K562 (cell line): Measurements from ENCODE around the gene CXXC1. TPM values are rescaled to one million over a fixed set of nuclear protein-coding genes. Genes with fewer than 3 reads are reported as not detected.

Experiments
- ATF1 ChIP-seq, 2 experiments: fragments of 450-650 bp in 1 of 2; IDR thresholded peaks; 2 replicates each; pipeline ENCODE4 v1.6.1; 2016; ENCODE audit warnings: missing compliant biosample characterization in 1 of 2, missing genetic modification characterization in 1 of 2
- BCOR ChIP-seq: fragments of 450-650 bp; IDR thresholded peaks from 2 replicates; pipeline ENCODE4 v1.6.1; 2016
- DACH1 ChIP-seq: fragments of 450-650 bp; IDR thresholded peaks from 2 replicates; pipeline ENCODE4 v1.6.1; 2018; ENCODE audit not compliant: partially characterized antibody
- DIDO1 ChIP-seq: fragments of 450-650 bp; IDR thresholded peaks from 2 replicates; pipeline ENCODE4 v1.6.1; 2016; ENCODE audit warnings: low read depth, missing biosample characterization, missing genetic modification characterization
- EGR1 ChIP-seq: fragments of 450-650 bp; conservative IDR thresholded peaks from 2 replicates; pipeline ENCODE4 v1.6.1; 2017; ENCODE audit warnings: mild to moderate bottlenecking
- ESRRA ChIP-seq: fragments of 450-650 bp; IDR thresholded peaks from 2 replicates; pipeline ENCODE4 v1.6.1; 2014; ENCODE audit warnings: low read depth, mild to moderate bottlenecking, moderate library complexity, borderline replicate concordance
- ETV5 ChIP-seq: sonication (generic); formaldehyde crosslinking; IDR thresholded peaks from 2 replicates; pipeline ENCODE4 v1.4.0; 2020; ENCODE audit warnings: low read depth, mild to moderate bottlenecking, missing genetic modification reagents
- FOXK1 ChIP-seq: sonication (generic); formaldehyde crosslinking; IDR thresholded peaks from 2 replicates; pipeline ENCODE4 v1.8.0; 2022; ENCODE audit warnings: missing genetic modification reagents, mild to moderate bottlenecking, borderline replicate concordance
- HDAC3 ChIP-seq: fragments of 450-650 bp; IDR thresholded peaks from 2 replicates; pipeline ENCODE4 v1.6.1; 2018; ENCODE audit warnings: borderline replicate concordance, mild to moderate bottlenecking, moderate library complexity; ENCODE audit not compliant: partially characterized antibody
- HMG20B ChIP-seq: fragments of 250-450 bp; sonication (Bioruptor Pico); IDR thresholded peaks from 2 replicates; pipeline ENCODE4 v1.5.0; 2021; ENCODE audit warnings: mild to moderate bottlenecking
- KAT2B ChIP-seq: IDR thresholded peaks from one replicate; pipeline ENCODE4 v1.6.1; 2012; ENCODE audit warnings: low read depth, mild to moderate bottlenecking, control low read depth, inconsistent platforms, low read length, moderate library complexity
- KLF16 ChIP-seq: IDR thresholded peaks from 2 replicates; pipeline ENCODE4 v1.6.1; 2016; ENCODE audit warnings: antibody characterized with exemption
- NRF1 ChIP-seq, 2 experiments: fragments of 450-650 bp; IDR thresholded peaks in 1 of 2; conservative IDR thresholded peaks in 1 of 2; 2 replicates each; pipeline ENCODE4 v1.6.1; 2014; ENCODE audit warnings: mild to moderate bottlenecking in 2 of 2
- NUFIP1 ChIP-seq: fragments of 450-650 bp; IDR thresholded peaks from 2 replicates; pipeline ENCODE4 v1.6.1; 2018; ENCODE audit not compliant: partially characterized antibody
- PHF20 ChIP-seq: fragments of 450-650 bp; IDR thresholded peaks from 2 replicates; pipeline ENCODE4 v1.6.1; 2018; ENCODE audit not compliant: partially characterized antibody
- SUPT5H ChIP-seq: fragments of 450-650 bp; IDR thresholded peaks from 2 replicates; pipeline ENCODE4 v1.6.1; 2016
- TAF1 ChIP-seq: IDR thresholded peaks from 2 replicates; pipeline ENCODE4 v1.6.1; 2011; ENCODE audit warnings: mild to moderate bottlenecking, low read length, moderate library complexity; ENCODE audit not compliant: insufficient read depth, control insufficient read depth, severe bottlenecking; ENCODE audit errors: extremely low read depth
- ZBTB1 ChIP-seq: sonication (generic); formaldehyde crosslinking; IDR thresholded peaks from 2 replicates; pipeline ENCODE4 v1.8.1; 2023; ENCODE audit warnings: missing genetic modification reagents, low read depth, mild to moderate bottlenecking, borderline replicate concordance
- ZC3H11A ChIP-seq: IDR thresholded peaks from 2 replicates; pipeline ENCODE4 v1.6.1; 2012; ENCODE audit warnings: low read depth, low read length, improper control_type of control experiment
- ZNF121 ChIP-seq: sonication (generic); formaldehyde crosslinking; conservative IDR thresholded peaks from 2 replicates; pipeline ENCODE4 v1.8.0; 2022; ENCODE audit warnings: missing genetic modification reagents
- ZNF134 ChIP-seq: fragments of 250-450 bp; sonication (Bioruptor Pico); conservative IDR thresholded peaks from 2 replicates; pipeline ENCODE4 v1.4.0; 2020
- ZNF224 ChIP-seq: sonication (generic); formaldehyde crosslinking; IDR thresholded peaks from 2 replicates; pipeline ENCODE4 v1.8.0; 2022; ENCODE audit warnings: mild to moderate bottlenecking, missing genetic modification reagents
- ZNF239 ChIP-seq: fragments of 250-450 bp; sonication (Bioruptor Pico); IDR thresholded peaks from 2 replicates; pipeline ENCODE4 v1.4.0; 2020; ENCODE audit warnings: mild to moderate bottlenecking
- ZNF274 ChIP-seq: IDR thresholded peaks from 2 replicates; pipeline ENCODE4 v1.6.1; 2011; ENCODE audit warnings: low read depth, mild to moderate bottlenecking, low read length, moderate library complexity, borderline replicate concordance
- ZNF316 ChIP-seq: fragments of 450-650 bp; IDR thresholded peaks from 2 replicates; pipeline ENCODE4 v1.6.1; 2016
- ZNF785 ChIP-seq: fragments of 250-450 bp; sonication (Bioruptor Pico); IDR thresholded peaks from 2 replicates; pipeline ENCODE4 v1.4.0; 2020; ENCODE audit warnings: mild to moderate bottlenecking
- polyA plus RNA-seq, 8 experiments: library from polyadenylated mRNA; depleted of rRNA in 4 of 8; stranded (reverse) in 5 of 8; unstranded in 3 of 8; fragments of >200 nt; fragmentation: Nextera tagmentation in 2 of 8; fragmentation: Illumina TruSeq in 1 of 8; extraction: Ambion mirVana in 2 of 8; extraction: Trizol in 1 of 8; gene quantifications; 2 replicates each; pipeline versions ENCODE4 v1.2.1 to v1.2.3, GENCODE V29; 2011 to 2014; ENCODE audit warnings: inconsistent platforms in 1 of 8, missing spikeins in 1 of 8
- total RNA-seq, 7 experiments: library from RNA; depleted of rRNA in 6 of 7; stranded (reverse); fragments of >200 nt in 6 of 7; fragmentation: Illumina TruSeq in 2 of 7; extraction: Trizol in 2 of 7; gene quantifications; 2 replicates each; pipeline versions ENCODE4 v1.2.1 to v1.2.3, GENCODE V29; 2011 to 2021; ENCODE audit warnings: low replicate concordance in 1 of 7
- TF ChIP-seq, protein P1 (sequence below): fragments of 250-450 bp; sonication (Bioruptor Pico); IDR thresholded peaks from 2 replicates; pipeline ENCODE4 v1.4.0; 2020; ENCODE audit warnings: mild to moderate bottlenecking
- TF ChIP-seq, protein P2 (sequence below): fragments of 450-650 bp; IDR thresholded peaks from 2 replicates; pipeline ENCODE4 v1.6.1; 2016; ENCODE audit warnings: missing biosample characterization, missing genetic modification characterization

CXXC1 gene
- total and polyA plus RNA-seq, 9 of the 15 experiments (the other 6 are each of a cell fraction or from before 2014, with no cell fraction given) = 3.4 to 81.0 (median 34.1) TPM

DNA sequence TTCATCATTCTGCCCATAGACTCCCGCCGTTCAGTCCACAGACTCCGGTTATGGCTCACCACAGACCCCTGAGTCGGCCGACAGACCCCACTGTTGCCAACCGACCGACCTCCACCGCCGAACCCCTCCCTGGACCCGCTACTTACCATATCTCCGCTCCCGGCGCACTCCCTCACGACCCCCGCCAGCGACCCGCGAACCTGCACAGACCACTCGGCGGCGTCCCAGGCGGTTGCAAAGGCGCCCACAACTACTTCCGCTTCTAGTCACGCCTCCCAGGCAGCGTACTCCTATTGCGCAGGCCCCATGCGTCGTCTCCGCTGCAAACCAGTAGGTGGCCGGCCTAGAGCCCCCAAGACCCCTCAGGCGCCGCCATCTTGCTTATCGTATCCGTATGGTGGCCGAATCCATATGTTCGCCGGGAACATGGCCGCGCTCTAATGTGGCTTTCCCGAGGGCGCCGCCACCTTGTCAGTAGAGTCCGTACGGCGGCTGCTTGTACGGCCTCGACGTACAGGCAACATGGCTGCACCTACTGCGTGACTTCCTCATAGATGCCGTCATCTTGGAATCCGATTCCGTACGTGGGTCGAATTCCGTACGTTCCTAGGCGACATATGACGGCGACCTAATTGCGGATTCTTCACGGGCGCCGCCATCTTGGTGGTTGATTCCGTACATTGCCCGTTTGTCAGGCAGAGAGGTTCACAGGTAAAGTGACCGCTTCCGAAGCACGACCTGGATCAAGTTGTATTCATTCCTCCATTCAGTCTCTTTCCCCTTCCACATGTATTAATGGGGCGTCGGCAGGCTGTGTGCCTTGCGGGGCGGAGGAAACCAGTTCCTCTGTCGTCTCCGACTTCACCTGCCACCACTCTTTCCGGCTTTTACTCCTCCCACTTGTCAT lies at the start of gene CXXC1 (continued):
- TF ChIP-seq ZNF134 (CRISPR knock-in tag) = 0 out of 2 replicates have a peak, but pooled peaks have one; percentile 20
- no peak for TF ChIP-seq ZNF274
- no peak for TF ChIP-seq NUFIP1
- TF ChIP-seq EGR1 = no peak; the same call in 1 of the 2 replicates
- TF ChIP-seq ZC3H11A = 0 out of 2 replicates have a peak, but pooled peaks have one; percentile 63
- no peak for TF ChIP-seq DACH1
- 0 out of 2 replicates have a peak, but pooled peaks have one; percentile 26 for TF ChIP-seq KLF16
- no peak for TF ChIP-seq ZNF785 (CRISPR knock-in tag)
- TF ChIP-seq ZNF316 = no peak
- TF ChIP-seq ZNF239 (CRISPR knock-in tag) = peak; percentile 79
- peak; percentile 97 for TF ChIP-seq KAT2B
- TF ChIP-seq ESRRA = peak; percentile 69; the same call in 1 of the 2 replicates
- TF ChIP-seq, protein P1, sequence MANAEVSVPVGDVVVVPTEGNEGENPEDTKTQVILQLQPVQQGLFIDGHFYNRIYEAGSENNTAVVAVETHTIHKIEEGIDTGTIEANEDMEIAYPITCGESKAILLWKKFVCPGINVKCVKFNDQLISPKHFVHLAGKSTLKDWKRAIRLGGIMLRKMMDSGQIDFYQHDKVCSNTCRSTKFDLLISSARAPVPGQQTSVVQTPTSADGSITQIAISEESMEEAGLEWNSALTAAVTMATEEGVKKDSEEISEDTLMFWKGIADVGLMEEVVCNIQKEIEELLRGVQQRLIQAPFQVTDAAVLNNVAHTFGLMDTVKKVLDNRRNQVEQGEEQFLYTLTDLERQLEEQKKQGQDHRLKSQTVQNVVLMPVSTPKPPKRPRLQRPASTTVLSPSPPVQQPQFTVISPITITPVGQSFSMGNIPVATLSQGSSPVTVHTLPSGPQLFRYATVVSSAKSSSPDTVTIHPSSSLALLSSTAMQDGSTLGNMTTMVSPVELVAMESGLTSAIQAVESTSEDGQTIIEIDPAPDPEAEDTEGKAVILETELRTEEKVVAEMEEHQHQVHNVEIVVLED (CRISPR knock-in tag) = peak; percentile 93
- TF ChIP-seq SUPT5H = peak; percentile 75
- TF ChIP-seq HMG20B (CRISPR knock-in tag) = no peak
- TF ChIP-seq PHF20 = peak; percentile 34
- TF ChIP-seq NRF1 (conservative IDR thresholded peaks at IDR 0.05 in 1 of 2, IDR thresholded peaks at IDR 0.05 in 1 of 2) = peak; percentile 91 to 94
- no peak for TF ChIP-seq ATF1 (CRISPR knock-in tag; IDR thresholded peaks at IDR 0.05)
- TF ChIP-seq ATF1 (tag; IDR thresholded peaks at IDR 0.05) = peak; percentile 94
- TF ChIP-seq, protein P2, sequence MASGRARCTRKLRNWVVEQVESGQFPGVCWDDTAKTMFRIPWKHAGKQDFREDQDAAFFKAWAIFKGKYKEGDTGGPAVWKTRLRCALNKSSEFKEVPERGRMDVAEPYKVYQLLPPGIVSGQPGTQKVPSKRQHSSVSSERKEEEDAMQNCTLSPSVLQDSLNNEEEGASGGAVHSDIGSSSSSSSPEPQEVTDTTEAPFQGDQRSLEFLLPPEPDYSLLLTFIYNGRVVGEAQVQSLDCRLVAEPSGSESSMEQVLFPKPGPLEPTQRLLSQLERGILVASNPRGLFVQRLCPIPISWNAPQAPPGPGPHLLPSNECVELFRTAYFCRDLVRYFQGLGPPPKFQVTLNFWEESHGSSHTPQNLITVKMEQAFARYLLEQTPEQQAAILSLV = 0 out of 2 replicates have a peak, but pooled peaks have one; percentile 16
- TF ChIP-seq BCOR = 0 out of 2 replicates have a peak, but pooled peaks have one; percentile 8
- peak; percentile 77; the same call in 1 of the 2 replicates for TF ChIP-seq DIDO1 (tag)
- 0 out of 2 replicates have a peak, but pooled peaks have one; percentile 55 for TF ChIP-seq FOXK1
- TF ChIP-seq ZBTB1 (CRISPR knock-in tag) = no peak
- TF ChIP-seq ZNF121 (CRISPR knock-in tag) = no peak
- peak; percentile 77 for TF ChIP-seq ETV5 (CRISPR knock-in tag)
- TF ChIP-seq TAF1 = peak; percentile 31
- TF ChIP-seq HDAC3 = peak; percentile 42
- no peak for TF ChIP-seq ZNF224 (CRISPR knock-in tag)
